Measurements from ENCODE around the gene OR5H2. TPM values are rescaled to one million over a fixed set of nuclear protein-coding genes. Genes with fewer than 3 reads are reported as not detected.

OR5H2 gene
- total RNA-seq = not detected in 2 replicates
- not detected in 2 replicates for polyA plus RNA-seq
- polyA plus RNA-seq (2012) = not detected in 2 replicates
- not detected in 2 replicates for polyA minus RNA-seq (ENCODE audit: low replicate concordance)

- H3K9ac ChIP-seq (ENCODE audit: insufficient read depth, low read length) = no peak within 1 kb of the TSS
These were observed at the start of gene OR5H2 for GRCh38 chr3:98282205-98282604. TSS of gene OR5H2 (plus strand) at chr3:98282505. CDS start at chr3:98282903, 398 bp downstream.

GRCh38 chr3:98233468-98233867, 48.8 kb upstream of the OR5H2 start:
- H3K9me3 ChIP-seq (ENCODE audit: control insufficient read depth, insufficient read depth, low read depth, low read length) = no peaks in the 10 kb centered on the region
- no peak overlapping the region for H3K9ac ChIP-seq (ENCODE audit: insufficient read depth, low read length)
- TF ChIP-seq EZH2 (IDR thresholded peaks at IDR 0.05; ENCODE audit: low read length, missing control alignments) (no peak), CTCF (conservative IDR thresholded peaks at IDR 0.05 in 1 of 2, IDR thresholded peaks at IDR 0.05 in 1 of 2; ENCODE audit: low read depth in 1 of 2, low read length in 2 of 2) (no peak)
- H3K79me2 ChIP-seq (ENCODE audit: control insufficient read depth, insufficient read depth, low read length) = no peaks in the 10 kb centered on the region
- H4K20me1 ChIP-seq (ENCODE audit: control insufficient read depth, extremely low read depth, insufficient read depth, low read length) = no peaks in the 10 kb centered on the region
- no peaks in the 10 kb centered on the region for H3K4me1 ChIP-seq (ENCODE audit: control insufficient read depth, extremely low read depth, insufficient read depth, low read length)
- no peak overlapping the region for H3K4me3 ChIP-seq (replicated peaks in 1 of 4; ENCODE audit: control extremely low read depth in 1 of 4, insufficient read depth in 1 of 4, low read depth in 3 of 4, low read length in 4 of 4)
- H3K4me2 ChIP-seq (ENCODE audit: extremely low read depth, insufficient read depth, low read length) = no peak overlapping the region
- DNase-seq (ENCODE audit: low read depth in 2 of 2) = no peak
- H2AFZ ChIP-seq (ENCODE audit: low read length) = no peak overlapping the region
- H3K27ac ChIP-seq (ENCODE audit: insufficient read depth, low read length) = no peak overlapping the region
- H3K27me3 ChIP-seq (ENCODE audit: control insufficient read depth, insufficient read depth, low read length) = no peaks in the 10 kb centered on the region
- no peaks in the 10 kb centered on the region for H3K36me3 ChIP-seq (ENCODE audit: control insufficient read depth, insufficient read depth, low read length)

More at GRCh38 chr3:98282205-98282604, at the start of gene OR5H2:
- Histone ChIP-seq H3K79me2 (ENCODE audit: control insufficient read depth, insufficient read depth, low read length) (no peaks in the 10 kb centered on the region), H2AFZ (ENCODE audit: low read length) (no peak within 1 kb of the TSS), H3K27me3 (ENCODE audit: control insufficient read depth, insufficient read depth, low read length) (no peaks in the 10 kb centered on the region), H3K36me3 (ENCODE audit: control insufficient read depth, insufficient read depth, low read length) (no peaks in the 10 kb centered on the region), H4K20me1 (ENCODE audit: control insufficient read depth, extremely low read depth, insufficient read depth, low read length) (no peaks in the 10 kb centered on the region), H3K4me1 (ENCODE audit: control insufficient read depth, extremely low read depth, insufficient read depth, low read length) (no peaks in the 10 kb centered on the region), H3K4me3 (replicated peaks in 1 of 4; ENCODE audit: control extremely low read depth in 1 of 4, insufficient read depth in 1 of 4, low read depth in 3 of 4, low read length in 4 of 4) (no peak within 1 kb of the TSS), H3K27ac (ENCODE audit: insufficient read depth, low read length) (no peak within 1 kb of the TSS), H3K4me2 (ENCODE audit: extremely low read depth, insufficient read depth, low read length) (no peak within 1 kb of the TSS), H3K9me3 (ENCODE audit: control insufficient read depth, insufficient read depth, low read depth, low read length) (no peaks in the 10 kb centered on the region)
- DNase-seq (ENCODE audit: low read depth in 2 of 2) = no peak
- TF ChIP-seq EZH2 (IDR thresholded peaks at IDR 0.05; ENCODE audit: low read length, missing control alignments) = no peak
- no peak for TF ChIP-seq CTCF (conservative IDR thresholded peaks at IDR 0.05 in 1 of 2, IDR thresholded peaks at IDR 0.05 in 1 of 2; ENCODE audit: low read depth in 1 of 2, low read length in 2 of 2)

- Histone ChIP-seq H3K79me2 (ENCODE audit: control insufficient read depth, insufficient read depth, low read length) (no peaks in the 10 kb centered on the region), H3K4me2 (ENCODE audit: extremely low read depth, insufficient read depth, low read length) (no peak overlapping the region), H3K36me3 (ENCODE audit: control insufficient read depth, insufficient read depth, low read length) (no peaks in the 10 kb centered on the region), H3K27me3 (ENCODE audit: control insufficient read depth, insufficient read depth, low read length) (no peaks in the 10 kb centered on the region), H3K9me3 (ENCODE audit: control insufficient read depth, insufficient read depth, low read depth, low read length) (no peaks in the 10 kb centered on the region), H3K4me1 (ENCODE audit: control insufficient read depth, extremely low read depth, insufficient read depth, low read length) (no peaks in the 10 kb centered on the region), H3K27ac (ENCODE audit: insufficient read depth, low read length) (no peak overlapping the region), H2AFZ (ENCODE audit: low read length) (no peak overlapping the region), H3K9ac (ENCODE audit: insufficient read depth, low read length) (no peak overlapping the region), H3K4me3 (replicated peaks in 1 of 4; ENCODE audit: control extremely low read depth in 1 of 4, insufficient read depth in 1 of 4, low read depth in 3 of 4, low read length in 4 of 4) (no peak overlapping the region), H4K20me1 (ENCODE audit: control insufficient read depth, extremely low read depth, insufficient read depth, low read length) (no peaks in the 10 kb centered on the region)
- DNase-seq (ENCODE audit: low read depth in 2 of 2) = no peak
- TF ChIP-seq CTCF (conservative IDR thresholded peaks at IDR 0.05 in 1 of 2, IDR thresholded peaks at IDR 0.05 in 1 of 2; ENCODE audit: low read depth in 1 of 2, low read length in 2 of 2) (no peak), EZH2 (IDR thresholded peaks at IDR 0.05; ENCODE audit: low read length, missing control alignments) (no peak)
These were observed 42.2 kb upstream of the OR5H2 start for GRCh38 chr3:98240131-98240530.

All from fibroblast of lung (primary cell).